Natural killer cell treated with Interleukin-12 subunit alpha and Interleukin-12 subunit beta and Interleukin-15 and Interleukin-18, amount 100 ng/mL, for 72 hours (primary cell): Measurements from ENCODE around the gene UBL3. TPM values are rescaled to one million over a fixed set of nuclear protein-coding genes. Genes with fewer than 3 reads are reported as not detected.
A peak's percentile ranks its signal among the peaks of the same experiment; 100 is the strongest.

ENCODE experiments used
- ATAC-seq, 2 donors: fragments of 150-1000 bp; cut with Tn5 transposase in 1 of 2; sonication (Bioruptor Pico), chemical (Tn5 transposase) in 1 of 2; 2 replicates each; pipeline ENCODE4 v1.10.0; 2021
- DNase-seq: peaks from one replicate; pipeline ENCODE4 v3.0.0; 2022; ENCODE audit warnings: low spot score
- H3K27ac Mint-ChIP-seq, 2 donors: 1 replicate in 1 of 2; 2 replicates in 1 of 2; pipeline ENCODE4 v1.8.0; 2022; ENCODE audit warnings: mixed read lengths in 2 of 2, mild to moderate bottlenecking in 1 of 2, moderate library complexity in 1 of 2
- H3K27me3 Mint-ChIP-seq, 2 donors: 1 replicate in 1 of 2; 2 replicates in 1 of 2; pipeline ENCODE4 v1.8.0; 2022; ENCODE audit warnings: mixed read lengths in 2 of 2
- H3K36me3 Mint-ChIP-seq: one replicate; pipeline ENCODE4 v1.8.0; 2022; ENCODE audit warnings: mixed read lengths
- H3K4me1 Mint-ChIP-seq, 2 donors: 1 replicate in 1 of 2; 2 replicates in 1 of 2; pipeline ENCODE4 v1.8.0; 2022; ENCODE audit warnings: low read depth in 2 of 2, mixed read lengths in 2 of 2, mild to moderate bottlenecking in 1 of 2
- H3K4me3 Mint-ChIP-seq: one replicate; pipeline ENCODE4 v1.8.0; 2022; ENCODE audit warnings: mixed read lengths
- H3K9me3 Mint-ChIP-seq: 2 replicates; pipeline ENCODE4 v1.8.0; 2022; ENCODE audit warnings: mixed read lengths
- total RNA-seq, 2 donors: library from RNA; stranded (reverse); gene quantifications; one replicate each; pipeline ENCODE4 v1.2.3, GENCODE V29; 2022

Gene UBL3
- total RNA-seq, 2 donors from 2014 or later: 7.8 to 10.5 TPM

GRCh38 chr13:29791997-29792780, 58.2 kb downstream of the UBL3 start:
- DNase-seq (no peak), ATAC-seq (no peak)
- no peaks in the 10 kb centered on the region for H3K36me3 Mint-ChIP-seq
- no peaks in the 10 kb centered on the region for H3K9me3 Mint-ChIP-seq
- H3K27ac Mint-ChIP-seq: no peak overlapping the region
- no peak overlapping the region for H3K4me3 Mint-ChIP-seq
- peaks cover 28 to 43% of the 10 kb centered on the region in 2 donors for H3K4me1 Mint-ChIP-seq
- no peaks in the 10 kb centered on the region for H3K27me3 Mint-ChIP-seq

GRCh38 chr13:29791508-29791907, 58.9 kb downstream of the UBL3 start:
- no peak for DNase-seq
- Mint-ChIP-seq H3K4me1 (peaks cover 23 to 36% of the 10 kb centered on the region in 2 donors), H3K9me3 (no peaks in the 10 kb centered on the region), H3K27me3 (no peaks in the 10 kb centered on the region), H3K27ac (no peak overlapping the region), H3K4me3 (no peak overlapping the region), H3K36me3 (no peaks in the 10 kb centered on the region)
- ATAC-seq: peak; percentile 40 to 73

GRCh38 chr13:29786698-29787097, 63.7 kb downstream of the UBL3 start:
- no peaks in the 10 kb centered on the region for H3K27me3 Mint-ChIP-seq
- peaks cover 21 to 30% of the 10 kb centered on the region in 2 donors for H3K4me1 Mint-ChIP-seq
- ATAC-seq: no peak

GRCh38 chr13:29785978-29786377, 64.4 kb downstream of the UBL3 start:
- ATAC-seq (no peak), DNase-seq (no peak)
- Mint-ChIP-seq H3K27ac (no peak overlapping the region), H3K27me3 (no peaks in the 10 kb centered on the region), H3K9me3 (no peaks in the 10 kb centered on the region), H3K36me3 (no peaks in the 10 kb centered on the region), H3K4me3 (no peak overlapping the region), H3K4me1 (peaks cover 13 to 23% of the 10 kb centered on the region in 2 donors)

More at GRCh38 chr13:29786698-29787097, 63.7 kb downstream of the UBL3 start:
- Mint-ChIP-seq H3K9me3 (no peaks in the 10 kb centered on the region), H3K36me3 (no peaks in the 10 kb centered on the region), H3K27ac (no peak overlapping the region), H3K4me3 (no peak overlapping the region)
- no peak for DNase-seq

GRCh38 chr13:29782798-29783197, 67.6 kb downstream of the UBL3 start:
- H3K4me1 Mint-ChIP-seq: peaks cover 6 to 9% of the 10 kb centered on the region in 2 donors
- no peaks in the 10 kb centered on the region for H3K9me3 Mint-ChIP-seq
- H3K27ac Mint-ChIP-seq: no peak overlapping the region
- no peaks in the 10 kb centered on the region for H3K27me3 Mint-ChIP-seq
- no peak overlapping the region for H3K4me3 Mint-ChIP-seq
- H3K36me3 Mint-ChIP-seq: no peaks in the 10 kb centered on the region
- DNase-seq (no peak), ATAC-seq (peak in 1 of 2 donors; percentile 80)

- Mint-ChIP-seq H3K27ac (no peak overlapping the region), H3K4me1 (peaks cover 0 to 3% of the 10 kb centered on the region in 2 donors), H3K9me3 (no peaks in the 10 kb centered on the region), H3K36me3 (no peaks in the 10 kb centered on the region), H3K27me3 (no peaks in the 10 kb centered on the region), H3K4me3 (no peak overlapping the region)
- DNase-seq (no peak), ATAC-seq (no peak)
Observed at GRCh38 chr13:29774830-29775229, 75.6 kb downstream of the UBL3 start.

GRCh38 chr13:29771247-29771646, 79.2 kb downstream of the UBL3 start:
- no peak overlapping the region for H3K27ac Mint-ChIP-seq
- no peaks in the 10 kb centered on the region for H3K27me3 Mint-ChIP-seq
- H3K4me3 Mint-ChIP-seq: no peak overlapping the region
- DNase-seq (no peak), ATAC-seq (no peak)
- H3K9me3 Mint-ChIP-seq: no peaks in the 10 kb centered on the region
- H3K36me3 Mint-ChIP-seq: no peaks in the 10 kb centered on the region
- peaks cover 0 to 3% of the 10 kb centered on the region in 2 donors for H3K4me1 Mint-ChIP-seq

- Mint-ChIP-seq H3K9me3 (no peaks in the 10 kb centered on the region), H3K4me1 (peaks cover 15 to 16% of the 10 kb centered on the region in 2 donors), H3K27me3 (no peaks in the 10 kb centered on the region), H3K4me3 (no peak overlapping the region), H3K36me3 (no peaks in the 10 kb centered on the region), H3K27ac (no peak overlapping the region)
- no peak for DNase-seq
- ATAC-seq: no peak
Observed at GRCh38 chr13:29767006-29767405, 83.4 kb downstream of the UBL3 start.

GRCh38 chr13:29763436-29764180, 86.8 kb downstream of the UBL3 start:
- DNase-seq (no peak), ATAC-seq (no peak)
- H3K27ac Mint-ChIP-seq: peak overlapping the region; percentile 42 to 70
- H3K9me3 Mint-ChIP-seq: peaks cover 9% of the 10 kb centered on the region
- H3K4me3 Mint-ChIP-seq: no peak overlapping the region
- H3K4me1 Mint-ChIP-seq: peaks cover 19 to 28% of the 10 kb centered on the region in 2 donors
- no peaks in the 10 kb centered on the region for H3K27me3 Mint-ChIP-seq
- H3K36me3 Mint-ChIP-seq: no peaks in the 10 kb centered on the region

- peaks cover 9% of the 10 kb centered on the region for H3K9me3 Mint-ChIP-seq
- H3K36me3 Mint-ChIP-seq: no peaks in the 10 kb centered on the region
- DNase-seq: no peak
- H3K4me3 Mint-ChIP-seq: no peak overlapping the region
- H3K27ac Mint-ChIP-seq: no peak overlapping the region
- no peaks in the 10 kb centered on the region for H3K27me3 Mint-ChIP-seq
- ATAC-seq: no peak
- H3K4me1 Mint-ChIP-seq: peaks cover 21 to 31% of the 10 kb centered on the region in 2 donors
Observed at GRCh38 chr13:29761815-29762214, 88.6 kb downstream of the UBL3 start.

- DNase-seq (no peak), ATAC-seq (no peak)
- Mint-ChIP-seq H3K27ac (no peak overlapping the region), H3K4me3 (no peak overlapping the region), H3K9me3 (peaks cover 9% of the 10 kb centered on the region), H3K36me3 (no peaks in the 10 kb centered on the region), H3K4me1 (peaks cover 21 to 31% of the 10 kb centered on the region in 2 donors), H3K27me3 (no peaks in the 10 kb centered on the region)
Observed at GRCh38 chr13:29761160-29761559, 89.3 kb downstream of the UBL3 start.

GRCh38 chr13:29760544-29760943, 89.9 kb downstream of the UBL3 start:
- H3K27ac Mint-ChIP-seq: no peak overlapping the region
- ATAC-seq (no peak), DNase-seq (no peak)
- no peaks in the 10 kb centered on the region for H3K36me3 Mint-ChIP-seq
- peaks cover 9% of the 10 kb centered on the region for H3K9me3 Mint-ChIP-seq
- no peaks in the 10 kb centered on the region for H3K27me3 Mint-ChIP-seq
- H3K4me3 Mint-ChIP-seq: no peak overlapping the region
- peaks cover 21 to 31% of the 10 kb centered on the region in 2 donors for H3K4me1 Mint-ChIP-seq

- H3K4me3 Mint-ChIP-seq: peak overlapping the region; percentile 22
- ATAC-seq (peak; percentile 94 to 96), DNase-seq (peak; percentile 74)
- H3K27ac Mint-ChIP-seq: peak overlapping the region; percentile 31 to 65
- H3K4me1 Mint-ChIP-seq: peaks cover 13 to 30% of the 10 kb centered on the region in 2 donors
- no peaks in the 10 kb centered on the region for H3K36me3 Mint-ChIP-seq
- H3K9me3 Mint-ChIP-seq: peaks cover 9% of the 10 kb centered on the region
- H3K27me3 Mint-ChIP-seq: peaks cover 0 to 1% of the 10 kb centered on the region in 2 donors
Observed at GRCh38 chr13:29758531-29759114, 91.8 kb downstream of the UBL3 start.

GRCh38 chr13:29756506-29756905, 93.9 kb downstream of the UBL3 start:
- Mint-ChIP-seq H3K36me3 (no peaks in the 10 kb centered on the region), H3K4me3 (no peak overlapping the region), H3K4me1 (peaks cover 6 to 20% of the 10 kb centered on the region in 2 donors), H3K27me3 (peaks cover 0 to 3% of the 10 kb centered on the region in 2 donors), H3K9me3 (peaks cover 9% of the 10 kb centered on the region), H3K27ac (no peak overlapping the region)
- ATAC-seq: no peak
- DNase-seq: no peak
